Small intestine (tissue), 7 donors: Measurements from ENCODE around the gene GOLGA8S. TPM values are rescaled to one million over a fixed set of nuclear protein-coding genes. Genes with fewer than 3 reads are reported as not detected.
"Not testable (repeated sequence)": the region's sequence is repeated elsewhere in the genome, so short reads cannot be mapped to it uniquely, and the experiment has no call there.

Source experiments
- DNase-seq, 2 donors: peaks; one replicate each; pipeline versions ENCODE4 v3.0.0 to v3.0.0-alpha.2; 2013
- FAIRE-seq: peaks from 2 replicates; lab custom pipeline; 2012; peaks lifted over from hg19 to GRCh38; lab: Jason Lieb, UNC
- H3K27ac ChIP-seq, 3 donors: one replicate each; pipeline ENCODE4 v1.5.1; 2013; ENCODE audit warnings: low read length in 2 of 3, mild to moderate bottlenecking in 2 of 3, control low read depth in 1 of 3, inconsistent platforms in 1 of 3, low read depth in 1 of 3, moderate library complexity in 1 of 3
- H3K27me3 ChIP-seq, 3 donors: one replicate each; pipeline ENCODE4 v1.6.1; 2013; ENCODE audit warnings: low read length in 3 of 3, inconsistent platforms in 1 of 3; ENCODE audit not compliant: control insufficient read depth in 3 of 3, insufficient read depth in 3 of 3
- H3K36me3 ChIP-seq, 3 donors: one replicate each; pipeline ENCODE4 v1.6.1; 2013; ENCODE audit warnings: low read length in 3 of 3, inconsistent platforms in 1 of 3, low read depth in 1 of 3, mild to moderate bottlenecking in 1 of 3, moderate library complexity in 1 of 3; ENCODE audit not compliant: control insufficient read depth in 3 of 3, insufficient read depth in 2 of 3
- H3K4me1 ChIP-seq, 3 donors: one replicate each; pipeline ENCODE4 v1.6.1; 2013; ENCODE audit warnings: low read length in 2 of 3, inconsistent platforms in 1 of 3, low read depth in 1 of 3, mild to moderate bottlenecking in 1 of 3, moderate library complexity in 1 of 3; ENCODE audit not compliant: control insufficient read depth in 3 of 3, insufficient read depth in 2 of 3
- H3K4me3 ChIP-seq, 3 donors: one replicate each; pipeline ENCODE4 v1.5.1; 2013; ENCODE audit warnings: low read length in 3 of 3, control low read depth in 1 of 3, inconsistent platforms in 1 of 3, low read depth in 1 of 3, mild to moderate bottlenecking in 1 of 3, moderate library complexity in 1 of 3
- H3K9me3 ChIP-seq, 2 donors: one replicate each; pipeline ENCODE4 v1.6.1; 2013; ENCODE audit warnings: low read depth in 1 of 2, low read length in 1 of 2; ENCODE audit not compliant: control insufficient read depth in 2 of 2, insufficient read depth in 1 of 2
- WGBS, 3 donors: extraction: QIAGEN DNeasy Blood & Tissue Kit; methylation state at CpG; one replicate each; pipeline ENCODE4 v1.1.7; 2013; 5-methylcytosine and 5-hydroxymethylcytosine counted together
- polyA plus RNA-seq, 4 donors: library from polyadenylated mRNA; stranded (reverse) in 3 of 4; unstranded in 1 of 4; fragments of 200-250 nt in 3 of 4; fragments of 120-200 nt in 1 of 4; gene quantifications; one replicate each; pipeline versions ENCODE4 v1.2.1 to v1.2.3, GENCODE V29; 2013
- donor health status: healthy with polysubstance abuse.
- donor health status: control.
- donor health status: control.
- donor health status: Bipolar disorder and iron deficiency.
- donor health status: healthy.

Gene GOLGA8S
- polyA plus RNA-seq, 4 donors = 0.01 to 0.16 TPM; not detected in 2

- no peak overlapping the region for H3K4me3 ChIP-seq
- no peak overlapping the region for H3K27ac ChIP-seq
- DNase-seq (no peak), FAIRE-seq (no peak)
- no peaks in the 10 kb centered on the region for H3K36me3 ChIP-seq
- H3K27me3 ChIP-seq = no peaks in the 10 kb centered on the region
- H3K4me1 ChIP-seq = no peaks in the 10 kb centered on the region
- peaks cover 0 to 8% of the 10 kb centered on the region in 2 donors for H3K9me3 ChIP-seq
- WGBS, 3 donors = 48 to 77% (median 70%) methylated on average over 2 of the region's 2 CpGs
Observed at GRCh38 chr15:23402140-23402539, 47.6 kb downstream of the GOLGA8S start.

- no peaks in the 10 kb centered on the region for H3K4me1 ChIP-seq
- H3K4me3 ChIP-seq = no peak overlapping the region
- 55 to 75% (median 67%) methylated on average over 5 of the region's 5 CpGs for WGBS, 3 donors
- no peak for FAIRE-seq
- no peak overlapping the region for H3K27ac ChIP-seq
- H3K9me3 ChIP-seq = peaks cover 0 to 8% of the 10 kb centered on the region in 2 donors
- no peaks in the 10 kb centered on the region for H3K27me3 ChIP-seq
- no peaks in the 10 kb centered on the region for H3K36me3 ChIP-seq
- no peak for DNase-seq
Observed at GRCh38 chr15:23402544-23402943, 48.0 kb downstream of the GOLGA8S start.

- 67 to 72% (median 68%) methylated on average over 4 of the region's 4 CpGs for WGBS, 3 donors
- Histone ChIP-seq H3K9me3 (peaks cover 0 to 6% of the 10 kb centered on the region in 2 donors), H3K4me3 (no peak overlapping the region), H3K27ac (no peak overlapping the region), H3K4me1 (no peaks in the 10 kb centered on the region), H3K36me3 (no peaks in the 10 kb centered on the region), H3K27me3 (no peaks in the 10 kb centered on the region)
- DNase-seq (no peak), FAIRE-seq (no peak)
Observed at GRCh38 chr15:23403550-23403949, 49.0 kb downstream of the GOLGA8S start.

GRCh38 chr15:23411841-23412240, 57.3 kb downstream of the GOLGA8S start:
- no peak for DNase-seq
- no peaks in the 10 kb centered on the region for H3K4me1 ChIP-seq
- 76 to 82% (median 79%) methylated on average over 10 of the region's 10 CpGs for WGBS, 3 donors
- H3K36me3 ChIP-seq = no peaks in the 10 kb centered on the region
- FAIRE-seq = no peak
- H3K27me3 ChIP-seq = no peaks in the 10 kb centered on the region
- no peaks in the 10 kb centered on the region for H3K9me3 ChIP-seq
- no peak overlapping the region for H3K4me3 ChIP-seq
- H3K27ac ChIP-seq = no peak overlapping the region

- not testable (repeated sequence) for H3K27me3 ChIP-seq, FAIRE-seq, H3K36me3 ChIP-seq, H3K4me1 ChIP-seq, H3K9me3 ChIP-seq, DNase-seq, H3K27ac ChIP-seq, H3K4me3 ChIP-seq
- WGBS, 3 donors = 74 to 82% (median 76%) methylated on average over 5 of the region's 5 CpGs
Observed at GRCh38 chr15:23412881-23413600, 58.5 kb downstream of the GOLGA8S start.

Other genes starting within 250 kb of the GOLGA8S start
- not detected for gene GOLGA6L1, start 217.9 kb upstream of the GOLGA8S start, polyA plus RNA-seq
- not detected for gene GOLGA6L26, start 20.6 kb upstream of the GOLGA8S start, polyA plus RNA-seq
- gene GOLGA6L2, start 92.5 kb downstream of the GOLGA8S start, polyA plus RNA-seq = not detected
- gene MKRN3, start 210.9 kb downstream of the GOLGA8S start, polyA plus RNA-seq = under 1 TPM in 2 of 4 donors, not detected in 2; 0.38 to 0.39 TPM